ENCODE results near the gene CAPN11. TPM values are rescaled to one million over a fixed set of nuclear protein-coding genes. Genes with fewer than 3 reads are reported as not detected.

The CAPN11 gene
- total and polyA plus RNA-seq, 9 donors: 0.17 to 0.38 (median 0.20) TPM; not detected in 4

DNA sequence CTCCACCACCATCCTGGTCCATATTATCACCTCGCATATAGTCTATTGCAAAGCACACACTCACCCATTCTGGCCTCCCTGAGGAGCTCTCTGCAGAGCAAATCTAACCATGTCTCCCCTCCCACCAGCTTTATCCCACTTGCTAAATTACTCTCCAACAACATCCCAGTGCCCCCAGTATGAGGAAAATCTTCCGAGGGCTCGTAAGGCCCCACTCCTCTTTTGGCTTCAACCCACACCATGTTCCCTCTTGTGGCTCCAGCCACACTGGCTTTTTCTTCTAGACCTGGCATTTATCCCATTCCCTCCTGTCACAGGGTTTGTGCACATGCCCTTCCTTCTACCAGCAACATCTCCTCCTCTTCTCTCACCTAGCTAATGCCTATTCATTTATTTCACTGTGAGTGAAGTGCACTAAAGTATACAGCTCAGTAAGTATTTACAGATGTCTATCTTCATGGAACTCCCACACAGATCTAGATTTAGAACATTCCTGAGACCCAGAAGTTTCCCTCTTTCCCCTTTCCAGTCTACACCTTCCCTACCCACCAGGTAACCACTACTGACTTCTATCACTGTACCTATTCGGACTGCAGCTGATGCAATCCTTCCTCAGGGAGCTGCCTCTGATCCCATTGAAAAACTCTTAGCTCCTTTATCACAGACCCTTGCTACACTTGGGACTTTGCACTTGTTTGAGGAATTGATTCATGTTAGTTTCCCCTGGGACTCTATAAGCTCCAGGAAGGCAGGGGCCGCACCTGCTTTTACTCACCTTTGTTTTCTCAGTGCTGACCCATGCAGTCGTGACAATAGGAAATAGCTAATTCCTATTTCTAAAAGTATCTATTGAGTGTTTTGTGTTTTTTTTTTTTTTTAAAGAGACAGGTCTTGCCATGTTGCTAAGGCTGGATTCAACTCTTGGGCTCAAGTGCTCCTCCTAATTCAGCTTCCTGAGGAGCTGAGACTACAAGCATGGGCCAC lies 46.9 kb upstream of the CAPN11 start:
- Histone ChIP-seq H3K27ac (no peak overlapping the region), H3K4me1 (ENCODE audit: insufficient read depth) (peaks cover 2% of the 10 kb centered on the region), H3K27me3 (no peaks in the 10 kb centered on the region), H3K36me3 (no peaks in the 10 kb centered on the region), H3K9me3 (no peaks in the 10 kb centered on the region), H3K4me3 (no peak overlapping the region)
- intact Hi-C loops (cut with DNase I): no loop called here
- WGBS, 3 donors: 79 to 92% (median 92%) methylated on average over 6 of the region's 6 CpGs
- no peak for DNase-seq
- TF ChIP-seq EP300 (IDR thresholded peaks at IDR 0.05) (no peak), POLR2A (IDR thresholded peaks at IDR 0.05) (no peak)
- TF ChIP-seq, protein P1, sequence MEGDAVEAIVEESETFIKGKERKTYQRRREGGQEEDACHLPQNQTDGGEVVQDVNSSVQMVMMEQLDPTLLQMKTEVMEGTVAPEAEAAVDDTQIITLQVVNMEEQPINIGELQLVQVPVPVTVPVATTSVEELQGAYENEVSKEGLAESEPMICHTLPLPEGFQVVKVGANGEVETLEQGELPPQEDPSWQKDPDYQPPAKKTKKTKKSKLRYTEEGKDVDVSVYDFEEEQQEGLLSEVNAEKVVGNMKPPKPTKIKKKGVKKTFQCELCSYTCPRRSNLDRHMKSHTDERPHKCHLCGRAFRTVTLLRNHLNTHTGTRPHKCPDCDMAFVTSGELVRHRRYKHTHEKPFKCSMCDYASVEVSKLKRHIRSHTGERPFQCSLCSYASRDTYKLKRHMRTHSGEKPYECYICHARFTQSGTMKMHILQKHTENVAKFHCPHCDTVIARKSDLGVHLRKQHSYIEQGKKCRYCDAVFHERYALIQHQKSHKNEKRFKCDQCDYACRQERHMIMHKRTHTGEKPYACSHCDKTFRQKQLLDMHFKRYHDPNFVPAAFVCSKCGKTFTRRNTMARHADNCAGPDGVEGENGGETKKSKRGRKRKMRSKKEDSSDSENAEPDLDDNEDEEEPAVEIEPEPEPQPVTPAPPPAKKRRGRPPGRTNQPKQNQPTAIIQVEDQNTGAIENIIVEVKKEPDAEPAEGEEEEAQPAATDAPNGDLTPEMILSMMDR (IDR thresholded peaks at IDR 0.05): no peak

DNA sequence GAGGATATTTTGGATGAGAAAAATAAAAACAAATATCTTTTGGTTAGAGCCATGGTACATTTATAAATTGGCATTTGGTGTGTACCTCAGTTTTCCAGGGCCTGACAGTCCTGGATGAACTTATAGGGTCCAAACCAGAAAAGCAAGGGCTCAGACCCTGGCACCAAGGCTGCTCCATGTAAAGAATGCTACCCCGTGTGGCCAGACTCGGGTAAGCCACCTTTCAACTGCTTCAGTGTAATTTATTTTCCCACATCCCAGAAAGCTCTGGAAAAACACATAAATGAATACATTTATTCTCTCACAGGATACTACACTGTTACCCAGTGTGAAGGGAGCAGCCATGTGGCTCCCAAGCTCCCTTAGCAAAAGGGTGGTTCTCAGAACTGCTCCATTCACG lies 45.2 kb upstream of the CAPN11 start:
- intact Hi-C loops (cut with DNase I): no loop called here
- H3K27me3 ChIP-seq: no peaks in the 10 kb centered on the region
- TF ChIP-seq POLR2A (IDR thresholded peaks at IDR 0.05) (no peak), EP300 (IDR thresholded peaks at IDR 0.05) (no peak)
- TF ChIP-seq, protein P1 (IDR thresholded peaks at IDR 0.05): no peak
- no peak overlapping the region for H3K27ac ChIP-seq
- no peak overlapping the region for H3K4me3 ChIP-seq
- no peaks in the 10 kb centered on the region for H3K36me3 ChIP-seq
- DNase-seq: no peak
- peaks cover 5% of the 10 kb centered on the region for H3K4me1 ChIP-seq (ENCODE audit: insufficient read depth)
- no peaks in the 10 kb centered on the region for H3K9me3 ChIP-seq
- 54 to 61% (median 60%) methylated on average over 3 of the region's 3 CpGs for WGBS, 3 donors

DNA sequence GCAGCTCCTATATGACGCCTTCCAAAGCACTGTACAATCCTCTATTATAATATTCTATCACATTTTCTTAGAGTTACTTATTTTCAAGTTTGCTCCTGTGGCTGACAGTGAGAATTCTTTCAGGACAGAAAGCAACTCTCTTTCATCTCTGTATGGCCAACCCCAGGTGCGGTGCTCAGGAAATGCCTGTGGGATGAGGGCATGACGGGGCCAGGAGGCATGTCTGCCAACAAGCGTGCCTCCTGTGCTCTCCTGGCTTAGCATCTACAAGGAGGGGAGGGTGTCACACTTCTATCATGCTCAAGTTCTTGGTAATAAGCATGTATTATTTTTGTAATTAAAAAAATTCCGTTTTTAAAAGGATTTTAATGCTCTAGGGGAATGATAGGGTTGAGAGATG lies 42.8 kb upstream of the CAPN11 start:
- WGBS, 3 donors: 81 to 86% (median 85%) methylated on average over 5 of the region's 5 CpGs
- no peak for DNase-seq
- Histone ChIP-seq H3K27me3 (no peaks in the 10 kb centered on the region), H3K9me3 (no peaks in the 10 kb centered on the region), H3K36me3 (no peaks in the 10 kb centered on the region), H3K4me3 (no peak overlapping the region), H3K4me1 (ENCODE audit: insufficient read depth) (peaks cover 4% of the 10 kb centered on the region), H3K27ac (no peak overlapping the region)
- intact Hi-C loops (cut with DNase I): no loop called here
- TF ChIP-seq, protein P1 (IDR thresholded peaks at IDR 0.05): no peak
- TF ChIP-seq POLR2A (IDR thresholded peaks at IDR 0.05) (no peak), EP300 (IDR thresholded peaks at IDR 0.05) (no peak)

DNA sequence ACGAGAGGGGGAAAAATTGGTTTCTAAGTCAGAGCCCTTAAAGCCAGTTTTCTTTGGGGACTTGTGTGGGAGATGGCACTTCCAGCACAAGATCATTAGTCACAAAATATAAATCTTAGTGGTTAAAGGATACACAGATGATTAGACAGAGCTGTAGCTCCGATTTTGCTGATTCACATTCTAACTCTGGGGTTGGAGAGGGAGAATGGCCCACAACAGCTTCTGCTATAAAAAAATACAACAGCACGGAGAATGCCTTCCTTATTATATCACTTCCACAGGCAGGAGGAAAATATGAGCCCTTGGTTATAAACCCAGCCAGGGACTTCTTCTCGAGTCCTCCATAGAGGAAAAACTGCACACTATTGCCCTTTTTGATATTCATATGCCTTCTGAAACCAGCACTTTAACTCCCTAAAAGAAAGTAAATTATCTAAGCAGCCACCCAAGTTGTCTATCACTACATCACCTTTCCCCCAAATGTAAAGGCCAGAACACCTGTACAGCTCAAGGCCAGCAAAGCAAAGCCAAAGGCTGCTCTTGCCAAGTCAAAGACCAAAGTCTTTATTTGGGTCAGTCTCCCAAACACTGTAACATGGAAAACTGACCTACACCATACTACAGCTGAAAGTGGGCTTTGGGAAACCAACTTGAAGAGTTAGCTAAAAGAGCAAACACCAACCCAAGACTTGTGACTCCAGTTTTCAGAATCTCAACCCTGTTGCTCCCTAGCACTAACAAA lies 41.8 kb upstream of the CAPN11 start:
- Histone ChIP-seq H3K36me3 (no peaks in the 10 kb centered on the region), H3K27me3 (no peaks in the 10 kb centered on the region), H3K4me1 (ENCODE audit: insufficient read depth) (peaks cover 4% of the 10 kb centered on the region), H3K4me3 (no peak overlapping the region), H3K9me3 (no peaks in the 10 kb centered on the region), H3K27ac (no peak overlapping the region)
- WGBS, 3 donors: 21 to 45% (median 44%) methylated on average over 4 of the region's 4 CpGs
- DNase-seq: no peak
- TF ChIP-seq, protein P1 (IDR thresholded peaks at IDR 0.05): no peak
- TF ChIP-seq POLR2A (IDR thresholded peaks at IDR 0.05): no peak
- no peak for TF ChIP-seq EP300 (IDR thresholded peaks at IDR 0.05)
- intact Hi-C loops (cut with DNase I): no loop called here
